ENCODE results near the gene LAMB1. TPM values are rescaled to one million over a fixed set of nuclear protein-coding genes. Genes with fewer than 3 reads are reported as not detected.

Gene LAMB1
- polyA plus RNA-seq, 1 experiment: 266 TPM

GRCh38 chr7:107917763-107918651, 85.0 kb downstream of the LAMB1 start:
- DNase-seq (ENCODE audit: low read depth, low spot score): no peak
- H3K27ac ChIP-seq (ENCODE audit: low read depth, low read length): no peak overlapping the region

GRCh38 chr7:107915541-107915940, 87.4 kb downstream of the LAMB1 start:
- no peak overlapping the region for H3K4me3 ChIP-seq (ENCODE audit: low read depth, low read length)
- no peak for TF ChIP-seq CTCF (IDR thresholded peaks at IDR 0.05; ENCODE audit: low read depth, low read length)
- no peaks in the 10 kb centered on the region for H3K27me3 ChIP-seq (ENCODE audit: control insufficient read depth, insufficient read depth, low read length)
- no peaks in the 10 kb centered on the region for H3K9me3 ChIP-seq (ENCODE audit: control insufficient read depth, insufficient read depth, low read length)
- H3K27ac ChIP-seq (ENCODE audit: low read depth, low read length): no peak overlapping the region
- no peak for DNase-seq (ENCODE audit: low read depth, low spot score)
- POLR2A ChIA-PET: no interaction called here
- CTCF ChIA-PET: no interaction called here

More at GRCh38 chr7:107917763-107918651, 85.0 kb downstream of the LAMB1 start:
- Histone ChIP-seq H3K4me3 (ENCODE audit: low read depth, low read length) (no peak overlapping the region), H3K9me3 (ENCODE audit: control insufficient read depth, insufficient read depth, low read length) (no peaks in the 10 kb centered on the region), H3K27me3 (ENCODE audit: control insufficient read depth, insufficient read depth, low read length) (no peaks in the 10 kb centered on the region)
- ChIA-PET POLR2A (no interaction called here), CTCF (interaction anchor here (0.5 to 2.1 kb wide), 2 partner anchors 228 to 581 kb away, joined by 3 to 18 read pairs; no protein-coding TSS in a partner anchor)
- no peak for TF ChIP-seq CTCF (IDR thresholded peaks at IDR 0.05; ENCODE audit: low read depth, low read length)

- no peak for DNase-seq (ENCODE audit: low read depth, low spot score)
- Histone ChIP-seq H3K27me3 (ENCODE audit: control insufficient read depth, insufficient read depth, low read length) (no peaks in the 10 kb centered on the region), H3K27ac (ENCODE audit: low read depth, low read length) (no peak overlapping the region), H3K9me3 (ENCODE audit: control insufficient read depth, insufficient read depth, low read length) (no peaks in the 10 kb centered on the region), H3K4me3 (ENCODE audit: low read depth, low read length) (no peak overlapping the region)
- POLR2A ChIA-PET: no interaction called here
- CTCF ChIA-PET: no interaction called here
- TF ChIP-seq CTCF (IDR thresholded peaks at IDR 0.05; ENCODE audit: low read depth, low read length): no peak
Observed at GRCh38 chr7:107914831-107915230, 88.1 kb downstream of the LAMB1 start.

GRCh38 chr7:107913851-107914250, 89.1 kb downstream of the LAMB1 start:
- no peak for DNase-seq (ENCODE audit: low read depth, low spot score)
- TF ChIP-seq CTCF (IDR thresholded peaks at IDR 0.05; ENCODE audit: low read depth, low read length): no peak
- Histone ChIP-seq H3K27ac (ENCODE audit: low read depth, low read length) (no peak overlapping the region), H3K9me3 (ENCODE audit: control insufficient read depth, insufficient read depth, low read length) (no peaks in the 10 kb centered on the region), H3K27me3 (ENCODE audit: control insufficient read depth, insufficient read depth, low read length) (no peaks in the 10 kb centered on the region), H3K4me3 (ENCODE audit: low read depth, low read length) (no peak overlapping the region)
- ChIA-PET POLR2A (no interaction called here), CTCF (no interaction called here)

- no peaks in the 10 kb centered on the region for H3K27me3 ChIP-seq (ENCODE audit: control insufficient read depth, insufficient read depth, low read length)
- TF ChIP-seq CTCF (IDR thresholded peaks at IDR 0.05; ENCODE audit: low read depth, low read length): no peak
- DNase-seq (ENCODE audit: low read depth, low spot score): no peak
- POLR2A ChIA-PET: interaction anchor here (0.7 kb wide), 1 partner anchor 12 kb away, joined by 4 read pairs; no protein-coding TSS in a partner anchor
- no peak overlapping the region for H3K27ac ChIP-seq (ENCODE audit: low read depth, low read length)
- CTCF ChIA-PET: interaction anchor here (1.6 to 1.9 kb wide), 2 partner anchors 169 to 234 kb away, joined by 3 to 8 read pairs; partner anchors contain the start of gene CBLL1
- no peak overlapping the region for H3K4me3 ChIP-seq (ENCODE audit: low read depth, low read length)
- no peaks in the 10 kb centered on the region for H3K9me3 ChIP-seq (ENCODE audit: control insufficient read depth, insufficient read depth, low read length)
Observed at GRCh38 chr7:107911981-107912380, 91.0 kb downstream of the LAMB1 start.

All from AG04450 (cell line).